Stomach smooth muscle (tissue), 2 donors: ENCODE results near the gene ADAMTS2.

ENCODE experiments used
- H3K27ac ChIP-seq: one replicate; pipeline ENCODE4 v1.7.0; 2013; ENCODE audit warnings: mild to moderate bottlenecking, low read length, inconsistent platforms
- H3K27me3 ChIP-seq, 2 donors: one replicate each; pipeline ENCODE4 v1.7.0; 2013; ENCODE audit warnings: low read length in 2 of 2; ENCODE audit not compliant: insufficient read depth in 2 of 2, control insufficient read depth in 1 of 2
- H3K36me3 ChIP-seq, 2 donors: one replicate each; pipeline ENCODE4 v1.7.0; 2013; ENCODE audit warnings: low read length in 2 of 2; ENCODE audit not compliant: control insufficient read depth in 2 of 2, insufficient read depth in 2 of 2
- H3K4me1 ChIP-seq: one replicate; pipeline ENCODE4 v1.7.0; 2013; ENCODE audit warnings: low read length; ENCODE audit not compliant: control insufficient read depth, insufficient read depth
- H3K4me3 ChIP-seq, 2 donors: one replicate each; pipeline ENCODE4 v1.7.0; 2013; ENCODE audit warnings: low read length in 2 of 2
- H3K9ac ChIP-seq, 2 donors: one replicate each; pipeline ENCODE4 v1.7.0; 2013; ENCODE audit warnings: low read length in 2 of 2, mild to moderate bottlenecking in 1 of 2
- H3K9me3 ChIP-seq, 2 donors: one replicate each; pipeline ENCODE4 v1.7.0; 2013; ENCODE audit warnings: low read length in 2 of 2; ENCODE audit not compliant: control insufficient read depth in 2 of 2
- donor health status: healthy.
- donor health status: Pancreatic carcinoma.

The ADAMTS2 gene

DNA sequence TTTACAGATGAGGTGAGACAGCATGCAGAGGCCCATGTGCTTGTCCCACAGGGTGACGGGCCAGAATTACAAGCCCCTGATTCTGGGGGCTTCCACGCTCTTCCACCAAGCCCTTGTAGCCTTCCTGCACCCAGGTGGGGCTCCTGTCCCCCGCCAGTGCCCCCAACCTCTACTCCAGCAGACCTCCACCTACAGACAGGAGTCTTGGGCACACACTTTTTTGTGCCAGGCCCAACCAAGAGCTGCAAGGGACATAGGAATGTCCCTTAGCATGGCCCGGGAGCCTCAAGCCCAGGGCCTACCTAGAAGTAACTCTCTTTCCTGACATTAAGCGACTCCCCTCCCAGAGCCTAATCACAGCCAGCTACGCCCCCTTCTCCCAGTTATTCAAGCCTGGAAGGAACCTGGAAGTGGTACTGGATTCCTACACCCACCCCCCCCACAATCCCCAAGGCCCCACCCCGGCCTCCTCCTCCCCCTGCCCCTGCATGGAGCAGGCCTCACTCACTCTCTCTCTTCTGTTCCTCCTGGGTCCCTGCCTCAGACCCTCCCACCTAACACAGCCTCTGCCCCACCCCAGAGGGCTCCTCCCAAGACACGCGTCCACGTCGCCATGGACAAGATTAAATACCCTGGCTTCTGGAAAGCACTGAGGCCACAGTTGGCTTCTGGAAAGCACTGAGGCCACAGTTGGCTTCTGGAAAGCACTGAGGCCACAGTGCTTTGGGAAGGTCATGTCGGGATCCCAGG lies 30.5 kb downstream of the ADAMTS2 start:
- Histone ChIP-seq H3K4me1 (peaks cover 14% of the 10 kb centered on the region), H3K36me3 (no peaks in the 10 kb centered on the region), H3K9me3 (peaks cover 0 to 2% of the 10 kb centered on the region in 2 donors), H3K27ac (peak overlapping the region; percentile 24), H3K4me3 (peak overlapping the region; percentile 17 to 47), H3K27me3 (no peaks in the 10 kb centered on the region), H3K9ac (peak overlapping the region; percentile 52 to 62)

DNA sequence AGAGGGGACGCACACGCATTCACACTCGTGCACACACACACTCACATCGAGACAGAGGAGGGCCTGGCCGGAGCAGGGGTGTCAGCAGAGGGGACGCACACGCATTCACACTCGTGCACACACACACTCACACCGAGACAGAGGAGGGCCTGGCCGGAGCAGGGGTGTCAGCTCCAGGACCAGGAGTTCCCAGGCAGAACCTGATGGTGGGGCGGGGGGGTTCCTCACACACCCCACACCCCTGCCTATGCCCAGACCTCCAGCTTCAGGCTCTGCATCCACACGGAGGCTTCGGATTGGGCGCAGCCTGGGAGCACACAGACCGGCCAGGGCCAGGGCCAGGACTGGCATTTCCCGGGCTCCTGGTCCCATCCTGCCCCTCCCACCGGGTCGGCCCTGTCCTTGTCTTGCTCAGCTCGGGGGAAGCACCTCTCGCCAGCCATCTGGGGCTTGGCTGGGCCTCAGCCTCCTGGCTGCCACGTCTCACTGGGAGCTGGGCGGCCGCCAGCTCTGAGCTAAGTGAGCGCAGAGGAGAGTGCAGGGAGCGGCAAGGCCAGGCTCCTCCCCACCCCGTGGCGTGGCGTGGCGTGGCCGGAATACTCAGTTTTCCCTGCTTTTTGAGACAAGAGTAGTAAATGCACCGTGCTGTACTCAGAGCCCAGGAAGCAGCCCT lies 31.3 kb downstream of the ADAMTS2 start:
- no peaks in the 10 kb centered on the region for H3K36me3 ChIP-seq
- peak overlapping the region; percentile 17 to 47 for H3K4me3 ChIP-seq
- H3K9me3 ChIP-seq: peaks cover 0 to 2% of the 10 kb centered on the region in 2 donors
- peaks cover 14% of the 10 kb centered on the region for H3K4me1 ChIP-seq
- peak overlapping the region; percentile 52 to 62 for H3K9ac ChIP-seq
- H3K27ac ChIP-seq: peak overlapping the region; percentile 24
- H3K27me3 ChIP-seq: no peaks in the 10 kb centered on the region

DNA sequence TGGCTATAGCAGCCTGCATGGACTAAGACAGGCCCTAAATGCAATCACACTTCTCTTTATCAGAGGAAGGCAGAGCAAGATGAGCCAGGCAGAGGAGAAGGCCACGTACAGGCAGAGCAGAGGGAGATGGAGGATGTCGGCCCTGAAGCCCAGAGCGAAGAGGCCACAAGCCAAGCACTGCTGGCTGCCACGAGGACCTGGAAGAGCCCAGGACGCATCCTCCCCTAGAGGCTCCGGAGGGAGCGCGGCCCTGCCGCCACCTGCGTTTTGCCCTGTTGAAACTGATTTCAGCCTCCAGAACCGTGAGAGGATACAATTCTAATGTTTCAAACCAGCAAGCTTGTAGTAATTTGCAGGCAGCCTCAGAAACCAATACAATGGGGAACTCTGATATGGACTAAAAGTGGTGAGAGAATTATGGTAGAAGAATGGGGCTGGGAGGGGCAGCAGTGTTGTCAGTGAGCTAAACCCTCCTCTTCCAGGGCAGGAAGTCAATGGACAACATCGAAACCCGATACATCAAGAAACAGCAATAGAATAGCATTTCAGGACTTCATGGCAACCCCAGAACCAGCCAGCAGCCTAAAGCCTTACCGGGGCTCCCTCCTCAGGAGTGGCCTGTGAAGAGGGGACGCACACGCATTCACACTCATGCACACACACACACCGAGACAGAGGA lies 32.6 kb downstream of the ADAMTS2 start:
- Histone ChIP-seq H3K4me1 (peaks cover 14% of the 10 kb centered on the region), H3K27me3 (no peaks in the 10 kb centered on the region), H3K9ac (no peak overlapping the region), H3K4me3 (no peak overlapping the region), H3K27ac (no peak overlapping the region), H3K36me3 (no peaks in the 10 kb centered on the region), H3K9me3 (peaks cover 0 to 2% of the 10 kb centered on the region in 2 donors)

DNA sequence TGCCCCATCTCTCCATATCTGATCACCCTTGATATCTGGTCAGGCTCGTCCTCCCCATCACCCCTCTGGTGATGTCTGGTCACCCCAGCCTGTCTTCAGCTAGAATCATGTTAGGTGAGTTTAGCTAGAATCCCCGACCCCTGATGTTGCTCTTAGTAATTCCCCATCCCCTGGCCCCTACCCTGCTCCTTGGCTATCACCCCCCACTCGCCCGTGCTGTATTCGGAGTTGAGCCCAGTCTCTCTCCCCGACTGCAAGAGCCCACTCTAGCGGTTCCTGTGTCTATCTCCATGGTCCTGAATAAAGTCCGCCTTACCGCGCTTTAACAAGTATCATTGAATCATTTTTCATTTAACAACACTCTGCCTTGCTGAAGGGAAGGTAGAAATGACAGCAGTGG lies 33.7 kb downstream of the ADAMTS2 start:
- H3K27ac ChIP-seq: no peak overlapping the region
- H3K27me3 ChIP-seq: no peaks in the 10 kb centered on the region
- H3K4me1 ChIP-seq: peaks cover 14% of the 10 kb centered on the region
- H3K36me3 ChIP-seq: no peaks in the 10 kb centered on the region
- H3K9ac ChIP-seq: no peak overlapping the region
- H3K4me3 ChIP-seq: no peak overlapping the region
- H3K9me3 ChIP-seq: peaks cover 0 to 2% of the 10 kb centered on the region in 2 donors

DNA sequence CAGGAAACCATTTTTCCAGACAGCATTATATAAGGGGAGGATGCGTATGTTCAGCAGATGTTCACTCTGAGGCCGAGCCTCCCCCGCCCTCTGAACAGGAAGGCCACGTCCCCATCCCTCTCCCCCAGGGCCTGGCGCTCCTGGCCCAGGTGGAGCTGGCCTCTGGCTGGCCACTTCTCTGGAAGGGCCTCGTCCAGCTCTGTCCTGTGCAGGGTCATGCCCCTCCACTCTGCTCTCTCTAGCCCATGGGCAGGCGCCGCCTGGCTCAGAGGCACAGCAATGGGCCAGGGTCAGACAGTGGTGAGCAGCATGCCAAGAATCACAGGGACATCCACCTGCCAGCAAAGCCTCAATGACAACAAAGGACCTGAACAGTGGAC lies 34.2 kb downstream of the ADAMTS2 start:
- no peaks in the 10 kb centered on the region for H3K27me3 ChIP-seq
- H3K27ac ChIP-seq: no peak overlapping the region
- H3K9me3 ChIP-seq: peaks cover 0 to 2% of the 10 kb centered on the region in 2 donors
- H3K9ac ChIP-seq: no peak overlapping the region
- H3K4me1 ChIP-seq: peaks cover 14% of the 10 kb centered on the region
- H3K4me3 ChIP-seq: no peak overlapping the region
- H3K36me3 ChIP-seq: no peaks in the 10 kb centered on the region

DNA sequence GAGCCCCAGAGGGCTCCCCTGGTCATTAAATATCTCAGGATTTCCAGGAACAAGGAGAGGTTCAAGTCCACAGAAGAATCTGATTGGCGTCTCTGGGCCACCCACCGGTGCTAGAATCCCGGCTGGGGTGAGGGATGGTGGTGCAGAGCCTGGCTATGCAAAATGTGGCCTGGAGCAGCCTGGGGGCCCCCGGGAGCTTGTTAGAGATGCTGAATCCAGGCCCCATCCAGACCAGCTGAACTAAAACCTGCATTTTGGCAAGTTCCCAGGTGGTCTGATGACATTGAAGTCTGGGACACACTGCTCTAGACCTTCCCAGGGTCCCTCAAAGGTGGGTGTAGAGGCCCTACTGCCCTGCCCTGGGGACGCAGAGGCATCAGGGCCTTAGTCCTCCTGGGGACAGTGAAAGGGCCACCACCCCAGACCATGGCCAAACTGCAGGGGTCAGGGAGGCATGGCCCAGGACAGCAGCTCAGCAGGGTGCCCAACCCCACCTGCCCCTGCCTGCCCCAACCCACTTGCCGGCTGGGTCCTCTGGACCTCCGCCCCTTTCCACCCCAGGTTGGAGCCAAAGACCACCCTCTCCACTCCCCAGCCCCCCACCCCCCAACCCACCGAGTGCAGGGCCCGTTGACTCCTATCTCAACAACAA lies 34.7 kb downstream of the ADAMTS2 start:
- H3K27me3 ChIP-seq: no peaks in the 10 kb centered on the region
- no peaks in the 10 kb centered on the region for H3K36me3 ChIP-seq
- H3K9ac ChIP-seq: no peak overlapping the region
- H3K4me3 ChIP-seq: no peak overlapping the region
- peaks cover 0 to 2% of the 10 kb centered on the region in 2 donors for H3K9me3 ChIP-seq
- no peak overlapping the region for H3K27ac ChIP-seq
- H3K4me1 ChIP-seq: peaks cover 14% of the 10 kb centered on the region

DNA sequence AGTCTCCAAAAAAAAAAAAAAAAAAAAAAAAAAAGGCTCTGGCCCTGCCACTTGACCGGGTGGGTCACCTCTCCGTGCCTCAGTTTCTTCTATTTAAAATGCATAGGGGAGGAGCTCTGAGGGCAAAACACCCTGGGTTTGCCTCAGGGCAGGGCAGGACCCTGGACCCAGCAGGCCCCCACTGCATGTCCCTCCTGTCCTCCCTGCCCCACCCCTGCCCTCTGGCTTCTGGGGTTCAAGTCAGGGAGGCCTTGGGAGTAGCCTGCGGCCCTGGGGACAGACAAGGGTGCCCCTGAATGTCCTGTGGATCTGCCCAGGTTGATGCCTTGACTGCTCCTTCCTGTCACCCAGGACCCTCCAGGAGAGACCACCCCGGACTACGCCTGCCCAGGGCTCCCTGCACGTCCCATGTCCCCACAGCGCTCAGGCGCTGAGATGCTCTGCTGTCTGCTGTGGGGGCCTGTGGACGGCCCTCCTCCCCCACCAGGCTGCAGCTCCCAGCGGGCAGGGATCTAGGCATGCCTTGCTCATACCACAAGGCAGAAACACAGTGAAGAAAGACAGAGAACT lies 35.4 kb downstream of the ADAMTS2 start:
- Histone ChIP-seq H3K36me3 (no peaks in the 10 kb centered on the region), H3K27me3 (no peaks in the 10 kb centered on the region), H3K9me3 (peaks cover 0 to 2% of the 10 kb centered on the region in 2 donors)

DNA sequence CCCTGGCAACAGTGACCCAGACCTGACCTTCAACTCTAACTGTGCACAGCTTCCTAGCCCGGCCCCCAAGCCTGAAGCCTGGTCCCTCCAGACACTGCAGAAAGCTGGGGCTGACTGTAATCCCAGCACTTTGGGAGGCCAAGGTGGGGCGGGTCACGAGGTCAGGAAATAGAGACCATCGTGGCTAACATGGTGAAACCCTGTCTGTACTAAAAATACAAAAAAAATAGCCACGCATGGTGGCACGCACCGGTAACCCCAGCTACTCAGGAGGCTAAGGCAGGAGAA lies 35.9 kb downstream of the ADAMTS2 start:
- Histone ChIP-seq H3K27me3 (no peaks in the 10 kb centered on the region), H3K9me3 (peaks cover 0 to 2% of the 10 kb centered on the region in 2 donors), H3K4me1 (peaks cover 5% of the 10 kb centered on the region), H3K4me3 (no peak overlapping the region), H3K9ac (no peak overlapping the region), H3K36me3 (no peaks in the 10 kb centered on the region), H3K27ac (no peak overlapping the region)

More for the DNA sequence above, 35.4 kb downstream of the ADAMTS2 start:
- Histone ChIP-seq H3K27ac (no peak overlapping the region), H3K4me1 (peaks cover 10% of the 10 kb centered on the region), H3K4me3 (no peak overlapping the region), H3K9ac (no peak overlapping the region)

DNA sequence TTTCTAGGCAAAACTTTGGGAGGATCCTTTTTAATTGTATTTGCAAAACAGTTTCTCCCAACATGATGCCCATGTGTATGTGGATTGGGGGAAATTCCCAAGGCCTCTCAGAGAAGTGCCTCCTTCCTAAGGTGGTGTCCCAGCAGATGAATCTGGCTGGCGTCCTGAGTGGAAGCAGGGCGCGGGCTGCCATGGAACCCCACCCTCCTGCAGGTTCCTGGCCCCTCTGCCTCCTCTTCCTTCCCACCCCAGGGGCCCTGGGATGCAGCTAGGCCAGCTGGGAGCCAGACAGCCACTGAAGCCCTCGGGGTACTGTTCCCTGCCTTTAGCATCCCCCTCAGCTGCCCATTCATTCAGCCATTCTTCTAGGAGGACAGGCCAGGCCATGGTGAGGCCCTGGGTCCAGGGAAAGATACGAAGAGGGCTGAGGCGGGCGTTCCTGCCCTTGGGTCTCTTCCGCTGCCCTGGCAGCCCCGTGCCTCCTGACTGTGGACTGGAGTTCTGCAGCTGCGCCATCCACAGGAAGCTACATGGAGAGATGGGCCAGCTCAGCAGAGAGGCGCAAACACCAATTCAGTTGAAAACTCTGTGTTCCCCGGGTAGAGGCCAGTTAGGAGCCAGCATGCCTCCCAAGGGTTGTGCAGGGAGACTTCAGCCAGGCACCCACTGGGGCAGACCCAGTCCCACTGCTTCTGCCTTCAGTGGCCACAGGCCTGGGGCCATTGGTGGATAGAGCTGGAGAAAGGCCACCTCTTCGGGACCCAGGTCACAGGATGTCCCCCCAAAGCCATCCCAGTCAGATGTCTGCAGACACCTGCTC lies 36.5 kb downstream of the ADAMTS2 start:
- H3K4me3 ChIP-seq: no peak overlapping the region
- no peaks in the 10 kb centered on the region for H3K4me1 ChIP-seq
- peaks cover 0 to 2% of the 10 kb centered on the region in 2 donors for H3K9me3 ChIP-seq
- no peak overlapping the region for H3K27ac ChIP-seq
- H3K9ac ChIP-seq: no peak overlapping the region
- H3K27me3 ChIP-seq: no peaks in the 10 kb centered on the region
- no peaks in the 10 kb centered on the region for H3K36me3 ChIP-seq
